ENCODE results near the gene PRSS12. TPM values are rescaled to one million over a fixed set of nuclear protein-coding genes. Genes with fewer than 3 reads are reported as not detected.

PRSS12 gene
- polyA plus RNA-seq, 1 donor from 2014 or later = not detected

DNA sequence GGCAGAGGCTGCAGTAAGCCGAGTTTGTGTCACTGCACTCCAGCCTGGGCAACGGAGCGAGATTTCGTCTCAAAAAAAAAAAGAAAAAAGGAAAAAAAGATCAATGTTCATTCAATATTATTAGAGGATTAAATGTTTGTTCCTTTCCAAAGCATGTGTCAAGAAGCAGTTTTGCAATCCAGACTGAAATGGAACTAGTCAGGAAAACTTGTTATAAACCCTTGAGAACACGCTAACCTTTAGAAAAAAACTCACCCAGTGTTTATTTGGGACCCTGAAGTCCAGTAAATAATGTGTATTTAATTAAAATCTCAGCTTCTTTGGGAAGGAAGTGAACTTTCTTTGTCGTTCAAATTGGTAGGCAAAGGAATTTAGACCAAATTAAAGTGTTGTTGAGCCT is 16.4 kb upstream of the PRSS12 start:
- H3K4me3 Mint-ChIP-seq = no peak overlapping the region
- peaks cover 3% of the 10 kb centered on the region for H3K27me3 Mint-ChIP-seq
- H3K27ac Mint-ChIP-seq = no peak overlapping the region
- peaks cover 0 to 5% (median 0%) of the 10 kb centered on the region in 3 donors for H3K9me3 Mint-ChIP-seq
- no peaks in the 10 kb centered on the region for H3K4me1 Mint-ChIP-seq
- H3K36me3 Mint-ChIP-seq = peaks cover 1% of the 10 kb centered on the region

- peaks cover 2% of the 10 kb centered on the region for H3K36me3 Mint-ChIP-seq
- no peak overlapping the region for H3K4me3 Mint-ChIP-seq
Observed at GRCh38 chr4:118367872-118368271, 15.1 kb upstream of the PRSS12 start.

DNA sequence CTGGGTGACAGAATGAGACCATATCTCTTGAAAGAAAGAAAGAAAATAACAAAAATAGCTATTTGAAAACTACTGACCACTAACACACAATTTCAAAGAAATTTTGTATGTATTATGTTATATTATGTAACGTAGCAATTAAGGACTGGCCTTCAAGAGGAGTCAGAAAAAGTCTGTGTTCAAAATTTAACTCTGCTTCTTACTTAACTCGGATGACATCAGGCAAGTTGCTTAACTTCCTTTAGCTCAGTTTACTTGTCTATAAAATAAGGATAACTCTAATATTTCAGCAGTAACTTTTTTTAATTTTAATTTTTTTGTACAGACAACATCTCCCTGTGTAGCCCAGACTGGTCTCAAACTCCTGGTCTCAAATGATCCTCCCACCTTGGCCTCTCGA is 14.6 kb upstream of the PRSS12 start:
- H3K36me3 Mint-ChIP-seq = peaks cover 2% of the 10 kb centered on the region
- no peaks in the 10 kb centered on the region for H3K4me1 Mint-ChIP-seq
- H3K4me3 Mint-ChIP-seq = no peak overlapping the region
- H3K9me3 Mint-ChIP-seq = peaks cover 0 to 5% (median 0%) of the 10 kb centered on the region in 3 donors
- H3K27ac Mint-ChIP-seq = no peak overlapping the region
- peaks cover 3% of the 10 kb centered on the region for H3K27me3 Mint-ChIP-seq

More at GRCh38 chr4:118367872-118368271, 15.1 kb upstream of the PRSS12 start:
- H3K27ac Mint-ChIP-seq = no peak overlapping the region
- H3K9me3 Mint-ChIP-seq = peaks cover 0 to 5% (median 0%) of the 10 kb centered on the region in 3 donors
- H3K4me1 Mint-ChIP-seq = no peaks in the 10 kb centered on the region
- H3K27me3 Mint-ChIP-seq = peaks cover 3% of the 10 kb centered on the region

DNA sequence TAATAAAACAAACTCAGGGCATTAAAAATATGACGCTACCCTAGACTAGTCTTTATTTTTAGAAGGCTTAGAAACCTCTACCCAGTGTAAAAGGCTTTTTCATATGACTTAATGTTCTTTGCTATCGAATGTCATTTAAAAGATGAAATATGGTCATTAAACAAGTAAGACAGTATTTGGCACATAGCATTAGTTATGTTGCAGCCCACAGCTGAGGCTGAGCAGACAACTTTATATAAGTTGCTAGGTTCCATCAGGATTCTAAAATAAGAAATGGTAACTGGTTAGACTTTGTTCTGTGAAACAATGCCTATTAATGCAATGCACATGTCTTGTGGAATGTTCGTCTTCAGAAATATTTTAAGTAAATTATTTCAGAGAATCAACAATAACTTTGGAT is 10.4 kb upstream of the PRSS12 start:
- Mint-ChIP-seq H3K27me3 (peaks cover 12% of the 10 kb centered on the region), H3K27ac (no peak overlapping the region), H3K4me1 (no peaks in the 10 kb centered on the region), H3K4me3 (no peak overlapping the region), H3K36me3 (peaks cover 2% of the 10 kb centered on the region), H3K9me3 (no peaks in the 10 kb centered on the region)

DNA sequence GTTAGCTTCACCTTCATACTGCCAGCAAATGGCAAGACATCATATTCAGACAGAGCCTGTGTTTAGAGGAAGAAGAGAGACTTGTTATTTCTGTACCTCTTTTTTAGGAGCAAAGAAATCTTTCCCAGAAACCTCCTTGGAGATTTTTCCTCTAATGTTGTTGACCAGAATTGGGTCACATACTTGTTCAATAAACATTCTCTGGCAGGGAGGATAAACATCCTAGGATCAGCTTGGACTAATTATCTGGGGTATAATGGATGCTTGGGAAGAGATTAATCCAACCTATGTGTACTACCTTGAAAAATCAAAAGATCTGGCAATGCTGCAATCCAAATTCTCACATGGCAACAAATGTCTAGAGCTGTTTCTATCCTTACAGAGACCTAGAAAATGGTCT is 8.4 kb upstream of the PRSS12 start:
- H3K36me3 Mint-ChIP-seq = peaks cover 2% of the 10 kb centered on the region

GRCh38 chr4:118360106-118360505 is 7.3 kb upstream of the PRSS12 start:
- Mint-ChIP-seq H3K36me3 (peaks cover 2% of the 10 kb centered on the region), H3K4me1 (no peaks in the 10 kb centered on the region), H3K9me3 (no peaks in the 10 kb centered on the region), H3K27ac (no peak overlapping the region), H3K27me3 (peaks cover 27% of the 10 kb centered on the region), H3K4me3 (no peak overlapping the region)

More for the DNA sequence above, 8.4 kb upstream of the PRSS12 start:
- no peaks in the 10 kb centered on the region for H3K4me1 Mint-ChIP-seq
- no peaks in the 10 kb centered on the region for H3K9me3 Mint-ChIP-seq
- no peak overlapping the region for H3K4me3 Mint-ChIP-seq
- H3K27me3 Mint-ChIP-seq = peaks cover 17% of the 10 kb centered on the region
- no peak overlapping the region for H3K27ac Mint-ChIP-seq

- no peak overlapping the region for H3K4me3 Mint-ChIP-seq
- H3K27me3 Mint-ChIP-seq = peaks cover 44% of the 10 kb centered on the region
- no peak overlapping the region for H3K27ac Mint-ChIP-seq
- peaks cover 0 to 5% (median 5%) of the 10 kb centered on the region in 3 donors for H3K4me1 Mint-ChIP-seq
- no peaks in the 10 kb centered on the region for H3K36me3 Mint-ChIP-seq
- no peaks in the 10 kb centered on the region for H3K9me3 Mint-ChIP-seq
Observed at GRCh38 chr4:118357601-118358000, 4.8 kb upstream of the PRSS12 start.

DNA sequence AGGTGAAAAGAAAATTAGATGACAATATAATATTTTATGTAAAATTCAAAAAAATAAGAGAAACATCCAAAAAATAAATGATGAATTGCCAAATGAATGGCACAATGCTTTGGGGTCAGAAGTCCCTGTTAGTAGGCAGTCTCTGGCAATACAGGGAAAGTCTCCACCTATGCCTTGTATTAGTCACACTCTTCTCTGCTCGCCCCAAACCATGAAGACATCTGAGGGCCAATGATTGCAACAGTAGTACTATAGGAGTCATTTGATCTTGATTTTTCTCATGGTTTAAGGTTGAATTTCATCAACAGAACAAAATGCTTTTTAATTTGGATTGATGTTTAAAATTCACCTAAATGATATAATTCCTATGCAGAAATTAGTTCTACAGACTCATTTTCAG is 3.9 kb upstream of the PRSS12 start:
- peaks cover 49% of the 10 kb centered on the region for H3K27me3 Mint-ChIP-seq
- no peak overlapping the region for H3K4me3 Mint-ChIP-seq
- H3K27ac Mint-ChIP-seq = no peak overlapping the region
- no peaks in the 10 kb centered on the region for H3K36me3 Mint-ChIP-seq
- no peaks in the 10 kb centered on the region for H3K9me3 Mint-ChIP-seq
- peaks cover 0 to 9% (median 7%) of the 10 kb centered on the region in 3 donors for H3K4me1 Mint-ChIP-seq

- Mint-ChIP-seq H3K27me3 (peaks cover 54% of the 10 kb centered on the region), H3K9me3 (no peaks in the 10 kb centered on the region), H3K27ac (no peak overlapping the region), H3K4me3 (no peak overlapping the region), H3K4me1 (peaks cover 0 to 10% (median 10%) of the 10 kb centered on the region in 3 donors), H3K36me3 (no peaks in the 10 kb centered on the region)
Observed at GRCh38 chr4:118356111-118356510, 3.3 kb upstream of the PRSS12 start.

- Mint-ChIP-seq H3K36me3 (no peaks in the 10 kb centered on the region), H3K4me3 (no peak overlapping the region), H3K9me3 (no peaks in the 10 kb centered on the region), H3K27ac (no peak overlapping the region), H3K27me3 (peaks cover 62% of the 10 kb centered on the region), H3K4me1 (peaks cover 0 to 10% (median 10%) of the 10 kb centered on the region in 3 donors)
Observed at GRCh38 chr4:118354913-118355312, 2.1 kb upstream of the PRSS12 start.

- no peak overlapping the region for H3K27ac Mint-ChIP-seq
- peak overlapping the region in 3 of 4 donors; percentile 56 to 93 (median 84) for H3K4me3 Mint-ChIP-seq
- peaks cover 0 to 2% (median 0%) of the 10 kb centered on the region in 3 donors for H3K9me3 Mint-ChIP-seq
- H3K36me3 Mint-ChIP-seq = no peaks in the 10 kb centered on the region
- peaks cover 0 to 12% (median 10%) of the 10 kb centered on the region in 3 donors for H3K4me1 Mint-ChIP-seq
- peaks cover 62% of the 10 kb centered on the region for H3K27me3 Mint-ChIP-seq
Observed at GRCh38 chr4:118353534-118354030, 779 bp upstream of the PRSS12 start.

DNA sequence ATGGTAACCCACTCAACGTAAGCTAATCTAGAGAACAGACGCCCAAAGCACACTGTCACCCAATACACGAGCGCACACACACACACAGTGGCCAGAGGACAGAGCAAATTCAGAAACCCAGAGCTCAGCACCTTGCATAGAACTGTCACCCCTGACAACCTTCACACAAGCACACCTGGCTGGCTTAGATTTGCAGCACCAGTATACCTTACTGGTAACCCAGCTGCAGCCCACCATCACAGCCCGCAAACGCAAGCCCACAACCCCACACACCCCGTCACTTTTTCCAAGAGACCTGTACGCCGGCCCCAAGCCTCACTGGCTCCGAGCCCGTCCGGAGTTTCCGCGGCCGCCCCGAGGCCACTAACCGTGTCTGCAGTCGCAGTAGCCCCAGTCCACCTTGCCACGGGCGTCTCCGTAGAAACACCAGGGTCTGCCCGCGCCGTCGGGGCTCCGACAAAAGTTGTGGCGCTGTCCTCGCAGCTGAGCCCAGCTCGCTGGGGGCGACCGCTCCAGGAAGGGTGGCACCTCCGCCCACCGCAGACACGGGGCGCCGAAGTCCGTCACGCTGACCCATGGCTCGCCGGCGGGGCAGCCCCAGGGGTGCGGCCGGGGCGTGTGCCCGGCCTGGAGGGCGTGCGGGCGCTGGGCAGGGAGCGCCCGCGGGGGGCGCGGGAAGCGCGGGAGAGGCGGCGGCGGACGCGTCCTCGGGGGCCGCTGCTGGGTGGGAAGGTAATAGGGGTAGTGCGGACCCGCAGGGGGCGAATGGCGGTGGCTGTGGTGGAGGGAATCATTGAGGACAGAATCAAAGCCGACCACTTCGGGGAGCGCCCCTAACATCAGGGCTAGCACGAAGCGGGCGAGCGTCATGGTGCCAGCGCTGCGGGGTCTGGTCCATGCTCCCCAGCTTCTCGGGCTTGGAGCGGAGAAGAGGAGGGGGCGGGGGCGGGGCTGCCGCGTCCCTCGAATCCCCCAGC is 664 bp downstream of the PRSS12 start:
- H3K4me1 Mint-ChIP-seq = peaks cover 0 to 12% (median 10%) of the 10 kb centered on the region in 3 donors
- H3K9me3 Mint-ChIP-seq = peaks cover 0 to 3% (median 0%) of the 10 kb centered on the region in 3 donors
- peaks cover 57% of the 10 kb centered on the region for H3K27me3 Mint-ChIP-seq
- no peaks in the 10 kb centered on the region for H3K36me3 Mint-ChIP-seq
- H3K27ac Mint-ChIP-seq = no peak overlapping the region
- peak overlapping the region; percentile 2 to 92 (median 70) for H3K4me3 Mint-ChIP-seq

GRCh38 chr4:118350961-118351360 is 1.8 kb downstream of the PRSS12 start:
- no peak overlapping the region for H3K4me3 Mint-ChIP-seq
- H3K9me3 Mint-ChIP-seq = peaks cover 0 to 3% (median 0%) of the 10 kb centered on the region in 3 donors
- no peaks in the 10 kb centered on the region for H3K36me3 Mint-ChIP-seq
- H3K27ac Mint-ChIP-seq = no peak overlapping the region
- H3K27me3 Mint-ChIP-seq = peaks cover 50% of the 10 kb centered on the region
- H3K4me1 Mint-ChIP-seq = peaks cover 0 to 12% (median 10%) of the 10 kb centered on the region in 3 donors

GRCh38 chr4:118348886-118349285 is 3.9 kb downstream of the PRSS12 start:
- H3K27me3 Mint-ChIP-seq = peaks cover 34% of the 10 kb centered on the region
- H3K4me3 Mint-ChIP-seq = no peak overlapping the region
- no peak overlapping the region for H3K27ac Mint-ChIP-seq
- H3K9me3 Mint-ChIP-seq = peaks cover 0 to 3% (median 0%) of the 10 kb centered on the region in 3 donors
- H3K36me3 Mint-ChIP-seq = no peaks in the 10 kb centered on the region
- peaks cover 0 to 12% (median 10%) of the 10 kb centered on the region in 3 donors for H3K4me1 Mint-ChIP-seq

GRCh38 chr4:118346495-118346894 is 6.3 kb downstream of the PRSS12 start:
- Mint-ChIP-seq H3K4me3 (no peak overlapping the region), H3K9me3 (peaks cover 0 to 3% (median 0%) of the 10 kb centered on the region in 3 donors), H3K27me3 (peaks cover 18% of the 10 kb centered on the region)

More at GRCh38 chr4:118346495-118346894, 6.3 kb downstream of the PRSS12 start:
- Mint-ChIP-seq H3K27ac (no peak overlapping the region), H3K4me1 (peaks cover 0 to 3% (median 0%) of the 10 kb centered on the region in 3 donors), H3K36me3 (no peaks in the 10 kb centered on the region)
